SK-N-SH (cell line): ENCODE measurements around the gene FBXO34. TPM values are rescaled to one million over a fixed set of nuclear protein-coding genes. Genes with fewer than 3 reads are reported as not detected.

Experiments
- CTCF ChIA-PET: fragments of 300-600, 350-600 bp; formaldehyde crosslinking; extraction: SDS; loops from one replicate; lab custom pipeline; 2021; lab: Yijun Ruan, JAX
- POLR2A ChIA-PET: fragments of 350-600 bp; sonication (Branson Sonifier 250); formaldehyde crosslinking; extraction: SDS; loops from one replicate; lab custom pipeline; 2020; ENCODE audit warnings: antibody characterized with exemption, inconsistent platforms; lab: Yijun Ruan, JAX
- DNase-seq: peaks from one replicate; pipeline ENCODE4 v3.0.0; 2012
- H2AFZ ChIP-seq: fragments of 200-600 bp; sonication (generic); 2 replicates; pipeline ENCODE4 v1.8.1; 2016; ENCODE audit warnings: antibody characterized with exemption, mild to moderate bottlenecking, low read depth
- H3F3A ChIP-seq: fragments of 200-600 bp; sonication (generic); replicated peaks from 2 replicates; pipeline ENCODE3; 2016; ENCODE audit warnings: antibody characterized with exemption, mild to moderate bottlenecking; ENCODE audit not compliant: insufficient read depth
- H3K27ac ChIP-seq, 2 experiments: fragments of 200-500 bp in 1 of 2; fragments of 200-600 bp in 1 of 2; sonication (Bioruptor generic) in 1 of 2; sonication (generic), shearing (Covaris generic) in 1 of 2; 2 replicates each; pipeline versions ENCODE4 v1.5.1 to v1.6.1; 2014 to 2016; ENCODE audit warnings: low read depth in 2 of 2, inconsistent platforms in 1 of 2, low read length in 1 of 2, mild to moderate bottlenecking in 1 of 2, mixed read lengths in 1 of 2
- H3K27me3 ChIP-seq: fragments of 200-600 bp; sonication (generic), shearing (Covaris generic); 2 replicates; pipeline ENCODE4 v1.6.1; 2016; ENCODE audit warnings: mixed run types; ENCODE audit not compliant: insufficient read depth
- H3K36me3 ChIP-seq, 2 experiments: fragments of 200-500 bp in 1 of 2; fragments of 200-600 bp in 1 of 2; sonication (Bioruptor generic) in 1 of 2; sonication (generic) in 1 of 2; replicated peaks in 1 of 2; 2 replicates each; pipeline versions ENCODE3 to v1.5.1; 2014 to 2016; ENCODE audit warnings: low read length in 1 of 2, mild to moderate bottlenecking in 1 of 2; ENCODE audit not compliant: insufficient read depth in 2 of 2, control insufficient read depth in 1 of 2
- H3K4me1 ChIP-seq, 2 experiments: fragments of 200-500 bp in 1 of 2; fragments of 200-600 bp in 1 of 2; sonication (Bioruptor generic) in 1 of 2; sonication (generic), shearing (Covaris generic) in 1 of 2; 2 replicates each; pipeline versions ENCODE4 v1.5.1 to v1.6.1; 2014 to 2016; ENCODE audit warnings: low read depth in 1 of 2, low read length in 1 of 2, mixed run types in 1 of 2; ENCODE audit not compliant: insufficient read depth in 2 of 2, control insufficient read depth in 1 of 2
- H3K4me2 ChIP-seq: fragments of 200-600 bp; sonication (generic), shearing (Covaris generic); 2 replicates; pipeline ENCODE4 v1.6.1; 2017; ENCODE audit warnings: mixed run types
- H3K4me3 ChIP-seq, 2 experiments: fragments of 200-500 bp in 1 of 2; fragments of 200-600 bp in 1 of 2; sonication (Bioruptor generic) in 1 of 2; sonication (generic), shearing (Covaris generic) in 1 of 2; 2 replicates each; pipeline versions ENCODE4 v1.5.1 to v1.8.1; 2014 to 2016; ENCODE audit warnings: low read depth in 2 of 2, inconsistent platforms in 1 of 2, low read length in 1 of 2, mild to moderate bottlenecking in 1 of 2, mixed read lengths in 1 of 2, moderate library complexity in 1 of 2
- H3K79me2 ChIP-seq: fragments of 200-600 bp; sonication (generic); 2 replicates; pipeline ENCODE4 v1.8.1; 2017; ENCODE audit warnings: mild to moderate bottlenecking; ENCODE audit not compliant: insufficient read depth
- H3K9ac ChIP-seq: fragments of 200-600 bp; sonication (generic); 2 replicates; pipeline ENCODE4 v1.6.1; 2017; ENCODE audit warnings: mixed run types
- H3K9me2 ChIP-seq: fragments of 200-600 bp; sonication (generic); 2 replicates; pipeline ENCODE4 v1.6.1; 2017; ENCODE audit warnings: mixed run types
- H3K9me3 ChIP-seq: fragments of 200-600 bp; sonication (generic); 2 replicates; pipeline ENCODE4 v1.6.1; 2017; ENCODE audit warnings: mixed run types, mild to moderate bottlenecking, moderate library complexity
- H4K20me1 ChIP-seq: fragments of 200-600 bp; sonication (generic); 2 replicates; pipeline ENCODE4 v1.6.1; 2017; ENCODE audit warnings: mild to moderate bottlenecking, mixed run types; ENCODE audit not compliant: insufficient read depth
- ELF1 ChIP-seq: IDR thresholded peaks from 2 replicates; pipeline ENCODE4 v1.4.0; 2012
- EP300 ChIP-seq, 2 experiments: IDR thresholded peaks; 2 replicates each; pipeline versions ENCODE4 v1.4.0 to v1.6.1; 2012; ENCODE audit warnings: borderline replicate concordance in 1 of 2, low read depth in 1 of 2, low read length in 1 of 2
- FOXJ3 ChIP-seq: sonication (generic); formaldehyde crosslinking; IDR thresholded peaks from 2 replicates; pipeline ENCODE4 v1.5.1; 2020; ENCODE audit warnings: mild to moderate bottlenecking, missing genetic modification reagents
- FOXM1 ChIP-seq: IDR thresholded peaks from 2 replicates; pipeline ENCODE4 v1.4.0; 2012; ENCODE audit warnings: low read depth, mild to moderate bottlenecking
- GABPA ChIP-seq: IDR thresholded peaks from 2 replicates; pipeline ENCODE4 v1.4.0; 2012; ENCODE audit warnings: low read depth, mild to moderate bottlenecking
- JUND ChIP-seq: IDR thresholded peaks from 2 replicates; pipeline ENCODE4 v1.4.0; 2012
- NRF1 ChIP-seq: IDR thresholded peaks from 2 replicates; pipeline ENCODE4 v1.6.1; 2012; ENCODE audit warnings: low read depth, mild to moderate bottlenecking, low read length
- RAD21 ChIP-seq: IDR thresholded peaks from 2 replicates; pipeline ENCODE4 v1.6.1; 2012; ENCODE audit warnings: mild to moderate bottlenecking, low read length
- RCOR1 ChIP-seq: fragments of 150-350 bp; IDR thresholded peaks from 2 replicates; pipeline ENCODE4 v1.6.1; 2017; ENCODE audit warnings: antibody characterized with exemption, low read length
- RFX5 ChIP-seq: IDR thresholded peaks from 2 replicates; pipeline ENCODE4 v1.6.1; 2012; ENCODE audit warnings: mild to moderate bottlenecking, improper control_type of control experiment, low read length
- RXRA ChIP-seq: IDR thresholded peaks from 2 replicates; pipeline ENCODE4 v1.4.0; 2012; ENCODE audit warnings: low read depth, mild to moderate bottlenecking, borderline replicate concordance
- TAF1 ChIP-seq: IDR thresholded peaks from 2 replicates; pipeline ENCODE4 v1.6.1; 2012; ENCODE audit warnings: low read depth, mild to moderate bottlenecking, low read length, moderate library complexity, borderline replicate concordance
- TCF12 ChIP-seq: IDR thresholded peaks from 2 replicates; pipeline ENCODE4 v1.4.0; 2012
- TEAD4 ChIP-seq: IDR thresholded peaks from 2 replicates; pipeline ENCODE4 v1.4.0; 2012; ENCODE audit warnings: mild to moderate bottlenecking, borderline replicate concordance; ENCODE audit not compliant: insufficient read depth
- WGBS: methylation state at CpG from one replicate; pipeline ENCODE4 v1.1.6; 2017; ENCODE audit warnings: low lambda C conversion rate; 5-methylcytosine and 5-hydroxymethylcytosine counted together
- polyA plus RNA-seq, 3 experiments: library from polyadenylated mRNA; depleted of rRNA; stranded (reverse); fragments of >200 nt; gene quantifications; 2 replicates each; pipeline ENCODE4 v1.2.3, GENCODE V29; 2012
- TF ChIP-seq, protein P1 (sequence below): IDR thresholded peaks from 2 replicates; pipeline ENCODE4 v1.4.0; 2012; ENCODE audit warnings: low read depth, borderline replicate concordance
- TF ChIP-seq, protein P2 (sequence below): IDR thresholded peaks from 2 replicates; pipeline ENCODE4; 2012
- TF ChIP-seq, protein P3 (sequence below): IDR thresholded peaks from 2 replicates; pipeline ENCODE4 v1.4.0; 2012; ENCODE audit warnings: low read depth, borderline replicate concordance
- TF ChIP-seq, protein P4 (sequence below): fragments of 200-600 bp; sonication (generic); IDR thresholded peaks from 2 replicates; pipeline ENCODE4 v1.6.1; 2017; ENCODE audit warnings: antibody characterized with exemption, mild to moderate bottlenecking, moderate library complexity
- TF ChIP-seq, protein P5 (sequence below): IDR thresholded peaks from 2 replicates; pipeline ENCODE4 v1.6.1; 2012; ENCODE audit warnings: mild to moderate bottlenecking, low read depth, low read length, moderate library complexity

FBXO34 gene
- polyA plus RNA-seq, 1 of the 3 experiments (the other 2 are of a cell fraction), result 10.0 TPM

DNA sequence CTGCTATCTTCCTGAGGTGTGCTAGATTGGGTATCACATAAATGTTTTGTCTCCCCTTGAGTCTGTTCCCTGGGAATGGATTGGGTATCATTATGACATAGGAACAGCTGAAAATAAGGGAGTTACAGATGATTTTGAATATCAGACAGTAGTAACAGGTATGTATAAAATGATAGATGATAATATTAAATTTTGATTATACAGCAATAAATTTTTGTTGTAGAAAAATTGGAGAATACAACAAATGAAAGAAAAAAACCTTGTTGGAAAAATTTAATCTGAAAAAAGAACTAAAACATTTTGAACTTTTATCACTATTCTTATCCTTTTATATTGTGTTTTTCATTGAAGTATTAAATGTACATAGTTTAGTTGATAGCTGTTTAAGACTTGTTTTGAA lies 43.2 kb downstream of the FBXO34 start (continued):
- no peak for TF ChIP-seq TAF1
- TF ChIP-seq, all 33 proteins: peak for 0

DNA sequence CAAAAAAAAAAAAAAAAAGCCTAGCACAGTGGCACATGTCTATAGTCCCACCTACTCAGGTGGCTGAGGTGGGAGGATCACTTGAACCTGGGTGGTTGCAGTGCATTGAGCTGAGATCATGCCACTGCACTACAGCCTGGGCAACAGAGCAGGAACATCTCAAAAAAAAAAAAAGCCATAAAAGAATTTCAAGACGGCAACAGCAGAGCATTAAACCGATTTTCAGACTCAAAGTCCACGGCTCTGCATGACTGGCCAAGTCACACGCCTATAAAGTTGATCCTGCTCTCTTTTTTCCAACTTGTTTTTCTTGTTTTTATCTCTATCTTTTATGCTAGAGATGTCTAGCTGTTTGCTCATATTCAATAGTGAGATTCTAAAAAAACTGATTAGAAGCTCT lies 45.3 kb downstream of the FBXO34 start:
- WGBS, result 99% methylated on average over 4 of the region's 4 CpGs
- CTCF ChIA-PET, result interaction anchor here (0.8 to 2.9 kb wide), 2 partner anchors 38 to 45 kb away, joined by 4 to 11 read pairs; partner anchors contain the start of gene FBXO34
- Histone ChIP-seq H3K9ac (no peak overlapping the region), H3K4me3 (no peak overlapping the region), H3K9me2 (no peaks in the 10 kb centered on the region)
- POLR2A ChIA-PET, result interaction anchor here (0.7 kb wide), 1 partner anchor 1108 kb away, joined by 6 read pairs; no protein-coding TSS in a partner anchor
- no peak for TF ChIP-seq RXRA
- TF ChIP-seq FOXJ3 (CRISPR knock-in tag), result no peak
- TF ChIP-seq NRF1, result no peak
- no peak for TF ChIP-seq TCF12
- TF ChIP-seq TEAD4, result no peak
- TF ChIP-seq GABPA, result no peak
- TF ChIP-seq, protein P1, sequence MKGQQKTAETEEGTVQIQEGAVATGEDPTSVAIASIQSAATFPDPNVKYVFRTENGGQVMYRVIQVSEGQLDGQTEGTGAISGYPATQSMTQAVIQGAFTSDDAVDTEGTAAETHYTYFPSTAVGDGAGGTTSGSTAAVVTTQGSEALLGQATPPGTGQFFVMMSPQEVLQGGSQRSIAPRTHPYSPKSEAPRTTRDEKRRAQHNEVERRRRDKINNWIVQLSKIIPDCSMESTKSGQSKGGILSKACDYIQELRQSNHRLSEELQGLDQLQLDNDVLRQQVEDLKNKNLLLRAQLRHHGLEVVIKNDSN, result no peak
- TF ChIP-seq, protein P2, sequence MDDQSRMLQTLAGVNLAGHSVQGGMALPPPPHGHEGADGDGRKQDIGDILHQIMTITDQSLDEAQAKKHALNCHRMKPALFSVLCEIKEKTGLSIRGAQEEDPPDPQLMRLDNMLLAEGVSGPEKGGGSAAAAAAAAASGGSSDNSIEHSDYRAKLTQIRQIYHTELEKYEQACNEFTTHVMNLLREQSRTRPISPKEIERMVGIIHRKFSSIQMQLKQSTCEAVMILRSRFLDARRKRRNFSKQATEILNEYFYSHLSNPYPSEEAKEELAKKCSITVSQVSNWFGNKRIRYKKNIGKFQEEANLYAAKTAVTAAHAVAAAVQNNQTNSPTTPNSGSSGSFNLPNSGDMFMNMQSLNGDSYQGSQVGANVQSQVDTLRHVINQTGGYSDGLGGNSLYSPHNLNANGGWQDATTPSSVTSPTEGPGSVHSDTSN, result no peak
- TF ChIP-seq, protein P3, sequence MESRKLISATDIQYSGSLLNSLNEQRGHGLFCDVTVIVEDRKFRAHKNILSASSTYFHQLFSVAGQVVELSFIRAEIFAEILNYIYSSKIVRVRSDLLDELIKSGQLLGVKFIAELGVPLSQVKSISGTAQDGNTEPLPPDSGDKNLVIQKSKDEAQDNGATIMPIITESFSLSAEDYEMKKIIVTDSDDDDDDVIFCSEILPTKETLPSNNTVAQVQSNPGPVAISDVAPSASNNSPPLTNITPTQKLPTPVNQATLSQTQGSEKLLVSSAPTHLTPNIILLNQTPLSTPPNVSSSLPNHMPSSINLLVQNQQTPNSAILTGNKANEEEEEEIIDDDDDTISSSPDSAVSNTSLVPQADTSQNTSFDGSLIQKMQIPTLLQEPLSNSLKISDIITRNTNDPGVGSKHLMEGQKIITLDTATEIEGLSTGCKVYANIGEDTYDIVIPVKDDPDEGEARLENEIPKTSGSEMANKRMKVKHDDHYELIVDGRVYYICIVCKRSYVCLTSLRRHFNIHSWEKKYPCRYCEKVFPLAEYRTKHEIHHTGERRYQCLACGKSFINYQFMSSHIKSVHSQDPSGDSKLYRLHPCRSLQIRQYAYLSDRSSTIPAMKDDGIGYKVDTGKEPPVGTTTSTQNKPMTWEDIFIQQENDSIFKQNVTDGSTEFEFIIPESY, result no peak
- no peak for TF ChIP-seq RCOR1
- TF ChIP-seq, protein P4, sequence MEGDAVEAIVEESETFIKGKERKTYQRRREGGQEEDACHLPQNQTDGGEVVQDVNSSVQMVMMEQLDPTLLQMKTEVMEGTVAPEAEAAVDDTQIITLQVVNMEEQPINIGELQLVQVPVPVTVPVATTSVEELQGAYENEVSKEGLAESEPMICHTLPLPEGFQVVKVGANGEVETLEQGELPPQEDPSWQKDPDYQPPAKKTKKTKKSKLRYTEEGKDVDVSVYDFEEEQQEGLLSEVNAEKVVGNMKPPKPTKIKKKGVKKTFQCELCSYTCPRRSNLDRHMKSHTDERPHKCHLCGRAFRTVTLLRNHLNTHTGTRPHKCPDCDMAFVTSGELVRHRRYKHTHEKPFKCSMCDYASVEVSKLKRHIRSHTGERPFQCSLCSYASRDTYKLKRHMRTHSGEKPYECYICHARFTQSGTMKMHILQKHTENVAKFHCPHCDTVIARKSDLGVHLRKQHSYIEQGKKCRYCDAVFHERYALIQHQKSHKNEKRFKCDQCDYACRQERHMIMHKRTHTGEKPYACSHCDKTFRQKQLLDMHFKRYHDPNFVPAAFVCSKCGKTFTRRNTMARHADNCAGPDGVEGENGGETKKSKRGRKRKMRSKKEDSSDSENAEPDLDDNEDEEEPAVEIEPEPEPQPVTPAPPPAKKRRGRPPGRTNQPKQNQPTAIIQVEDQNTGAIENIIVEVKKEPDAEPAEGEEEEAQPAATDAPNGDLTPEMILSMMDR, result no peak
- no peak for TF ChIP-seq EP300 (IDR thresholded peaks at IDR 0.05; ENCODE audit: borderline replicate concordance in 1 of 2, low read depth in 1 of 2, low read length in 1 of 2)
- TF ChIP-seq, protein P5, sequence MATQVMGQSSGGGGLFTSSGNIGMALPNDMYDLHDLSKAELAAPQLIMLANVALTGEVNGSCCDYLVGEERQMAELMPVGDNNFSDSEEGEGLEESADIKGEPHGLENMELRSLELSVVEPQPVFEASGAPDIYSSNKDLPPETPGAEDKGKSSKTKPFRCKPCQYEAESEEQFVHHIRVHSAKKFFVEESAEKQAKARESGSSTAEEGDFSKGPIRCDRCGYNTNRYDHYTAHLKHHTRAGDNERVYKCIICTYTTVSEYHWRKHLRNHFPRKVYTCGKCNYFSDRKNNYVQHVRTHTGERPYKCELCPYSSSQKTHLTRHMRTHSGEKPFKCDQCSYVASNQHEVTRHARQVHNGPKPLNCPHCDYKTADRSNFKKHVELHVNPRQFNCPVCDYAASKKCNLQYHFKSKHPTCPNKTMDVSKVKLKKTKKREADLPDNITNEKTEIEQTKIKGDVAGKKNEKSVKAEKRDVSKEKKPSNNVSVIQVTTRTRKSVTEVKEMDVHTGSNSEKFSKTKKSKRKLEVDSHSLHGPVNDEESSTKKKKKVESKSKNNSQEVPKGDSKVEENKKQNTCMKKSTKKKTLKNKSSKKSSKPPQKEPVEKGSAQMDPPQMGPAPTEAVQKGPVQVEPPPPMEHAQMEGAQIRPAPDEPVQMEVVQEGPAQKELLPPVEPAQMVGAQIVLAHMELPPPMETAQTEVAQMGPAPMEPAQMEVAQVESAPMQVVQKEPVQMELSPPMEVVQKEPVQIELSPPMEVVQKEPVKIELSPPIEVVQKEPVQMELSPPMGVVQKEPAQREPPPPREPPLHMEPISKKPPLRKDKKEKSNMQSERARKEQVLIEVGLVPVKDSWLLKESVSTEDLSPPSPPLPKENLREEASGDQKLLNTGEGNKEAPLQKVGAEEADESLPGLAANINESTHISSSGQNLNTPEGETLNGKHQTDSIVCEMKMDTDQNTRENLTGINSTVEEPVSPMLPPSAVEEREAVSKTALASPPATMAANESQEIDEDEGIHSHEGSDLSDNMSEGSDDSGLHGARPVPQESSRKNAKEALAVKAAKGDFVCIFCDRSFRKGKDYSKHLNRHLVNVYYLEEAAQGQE, result no peak
- TF ChIP-seq JUND, result no peak
- no peak for TF ChIP-seq RFX5
- TF ChIP-seq ELF1, result no peak
- no peak for TF ChIP-seq FOXM1
- no peak for TF ChIP-seq RAD21
- TF ChIP-seq, all 33 proteins: peak for 0
- Histone ChIP-seq H3K27ac (no peak overlapping the region), H3F3A (no peaks in the 10 kb centered on the region), H3K4me2 (no peak overlapping the region), H3K9me3 (peaks cover 11% of the 10 kb centered on the region; the same call in 1 of the 2 replicates), H3K4me1 (peaks cover 0 to 3% of the 10 kb centered on the region in 2 experiments; a peak in 1 of 4 replicates), H4K20me1 (no peaks in the 10 kb centered on the region), H2AFZ (no peak overlapping the region), H3K79me2 (peaks cover 26% of the 10 kb centered on the region; the same call in 1 of the 2 replicates), H3K27me3 (no peaks in the 10 kb centered on the region), H3K36me3 (peaks cover 6 to 22% of the 10 kb centered on the region in 2 experiments)
- no peak for DNase-seq
